ENCODE data around the gene CERKL.
"Not testable (repeated sequence)": the region's sequence is repeated elsewhere in the genome, so short reads cannot be mapped to it uniquely, and the experiment has no call there.

The CERKL gene, protein sequence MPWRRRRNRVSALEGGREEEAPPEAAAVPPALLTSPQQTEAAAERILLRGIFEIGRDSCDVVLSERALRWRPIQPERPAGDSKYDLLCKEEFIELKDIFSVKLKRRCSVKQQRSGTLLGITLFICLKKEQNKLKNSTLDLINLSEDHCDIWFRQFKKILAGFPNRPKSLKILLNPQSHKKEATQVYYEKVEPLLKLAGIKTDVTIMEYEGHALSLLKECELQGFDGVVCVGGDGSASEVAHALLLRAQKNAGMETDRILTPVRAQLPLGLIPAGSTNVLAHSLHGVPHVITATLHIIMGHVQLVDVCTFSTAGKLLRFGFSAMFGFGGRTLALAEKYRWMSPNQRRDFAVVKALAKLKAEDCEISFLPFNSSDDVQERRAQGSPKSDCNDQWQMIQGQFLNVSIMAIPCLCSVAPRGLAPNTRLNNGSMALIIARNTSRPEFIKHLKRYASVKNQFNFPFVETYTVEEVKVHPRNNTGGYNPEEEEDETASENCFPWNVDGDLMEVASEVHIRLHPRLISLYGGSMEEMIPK

DNA sequence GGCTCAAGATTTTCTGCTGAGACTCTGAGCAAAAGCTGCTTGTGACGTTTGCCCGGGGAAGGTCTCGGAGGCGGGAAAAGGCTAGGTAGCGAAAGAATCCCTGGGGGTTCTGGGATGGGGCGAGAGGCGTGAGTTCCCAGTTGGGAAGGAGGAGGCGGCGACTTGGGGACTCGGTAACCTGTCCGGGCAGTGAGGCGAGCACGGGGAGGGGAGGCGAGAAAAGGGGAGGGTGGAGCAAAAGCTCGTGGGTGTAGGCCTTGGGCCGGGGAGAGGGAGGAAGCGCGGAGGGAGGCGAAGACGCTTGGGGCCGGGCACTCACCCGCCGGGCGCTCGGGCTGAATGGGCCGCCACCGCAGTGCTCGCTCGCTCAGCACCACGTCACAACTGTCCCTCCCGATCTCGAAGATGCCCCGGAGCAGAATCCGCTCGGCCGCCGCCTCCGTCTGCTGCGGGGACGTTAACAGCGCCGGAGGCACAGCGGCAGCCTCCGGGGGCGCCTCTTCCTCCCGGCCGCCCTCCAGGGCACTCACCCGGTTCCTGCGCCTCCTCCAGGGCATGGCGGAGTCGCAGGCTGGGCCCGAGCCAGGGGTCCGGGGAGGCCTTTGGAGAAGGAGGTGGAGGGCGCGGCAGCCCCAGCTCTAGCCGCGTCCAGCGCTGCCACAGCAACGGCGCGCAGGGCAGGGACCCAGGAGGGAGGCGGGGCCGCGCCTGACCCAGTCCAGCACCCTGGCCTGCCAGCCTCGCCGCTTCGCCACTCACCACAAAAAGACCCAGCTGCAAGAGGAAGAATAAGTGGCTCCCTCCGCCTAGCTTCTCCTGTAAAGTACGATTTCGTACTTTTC is at the start of gene CERKL:
Gene CERKL, minus strand, starts transcription at position 656 of the 842 bp plus-strand sequence. Its CDS starts 99 bp downstream, at position 557.
- DNase-seq (ENCODE audit: low read depth): no peak

DNA sequence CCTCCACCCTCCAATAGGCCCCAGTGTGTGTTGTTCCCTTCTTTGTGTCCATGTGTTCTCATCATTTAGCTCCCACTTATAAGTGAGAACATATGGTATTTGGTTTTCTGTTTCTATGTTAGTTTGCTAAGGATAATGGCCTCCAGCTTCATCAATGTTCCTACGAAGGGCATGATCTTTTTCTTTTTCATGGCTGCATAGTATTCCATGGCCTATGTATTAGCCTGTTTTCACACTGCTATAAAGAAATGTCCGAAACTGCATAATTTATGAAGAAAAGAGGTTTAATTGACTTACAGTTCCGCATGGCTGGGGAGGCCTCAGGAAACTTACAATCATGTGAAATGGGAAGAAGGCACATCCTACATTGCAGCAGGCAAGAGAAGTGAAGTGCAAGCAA is 45.6 kb upstream of the CERKL start:
- DNase-seq (ENCODE audit: low read depth): not testable (repeated sequence)

DNA sequence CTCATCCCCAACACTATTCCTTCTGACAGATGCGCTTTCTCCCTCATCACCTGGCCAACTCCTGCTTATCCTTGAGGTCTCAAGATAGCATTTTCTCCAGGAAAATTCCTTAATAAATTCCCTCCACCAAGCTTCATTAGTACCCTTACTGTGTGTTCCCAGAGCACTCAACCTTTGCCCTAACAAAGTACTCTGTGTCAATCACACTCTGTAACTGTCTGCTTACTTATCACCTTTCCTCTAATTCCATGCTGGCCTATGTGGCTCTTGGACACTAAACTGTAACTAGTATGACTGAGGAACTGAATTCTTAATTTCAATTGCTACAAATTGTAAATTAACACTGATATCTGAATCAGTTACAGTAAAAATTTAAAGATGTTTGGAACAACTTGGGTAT is 41.3 kb upstream of the CERKL start:
- DNase-seq (ENCODE audit: low read depth): no peak

DNA sequence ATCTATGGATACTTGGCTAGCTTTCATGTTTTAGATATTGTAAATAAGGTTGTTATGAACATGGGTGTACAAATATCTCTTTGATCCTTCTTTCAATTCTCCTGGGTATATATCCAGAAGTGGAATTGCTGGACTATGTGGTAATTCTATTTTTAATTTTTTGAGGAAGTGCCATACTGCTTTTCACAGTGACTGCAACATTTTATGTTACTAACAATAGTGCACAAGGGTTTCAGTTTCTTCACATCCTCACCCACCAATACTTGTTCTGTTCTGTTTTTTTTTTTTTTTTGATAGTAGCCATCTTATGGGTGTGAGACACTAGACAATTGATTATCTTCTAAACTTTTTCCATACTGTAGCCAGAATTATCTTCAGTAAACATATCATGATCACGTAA is 40.7 kb upstream of the CERKL start:
- no peak for DNase-seq (ENCODE audit: low read depth)

DNA sequence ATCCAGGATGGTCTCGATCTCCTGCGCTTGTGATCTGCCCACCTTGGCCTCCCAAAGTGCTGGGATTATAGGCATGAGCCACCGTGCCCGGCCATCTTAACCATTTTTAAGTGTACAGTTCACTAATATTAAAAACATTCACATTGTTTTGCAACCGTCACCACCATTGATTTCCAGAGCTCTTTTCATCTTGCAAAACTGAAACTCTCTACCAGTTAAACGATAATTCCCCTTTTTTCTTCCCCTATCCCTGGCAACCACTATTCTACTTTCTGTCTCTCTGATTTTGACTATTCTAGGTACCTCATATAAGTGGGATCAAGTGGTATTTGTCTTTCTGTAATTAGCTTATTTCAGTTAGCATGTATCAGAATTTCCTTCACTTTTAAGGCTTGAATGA is 40.2 kb upstream of the CERKL start:
- no peak for DNase-seq (ENCODE audit: low read depth)

DNA sequence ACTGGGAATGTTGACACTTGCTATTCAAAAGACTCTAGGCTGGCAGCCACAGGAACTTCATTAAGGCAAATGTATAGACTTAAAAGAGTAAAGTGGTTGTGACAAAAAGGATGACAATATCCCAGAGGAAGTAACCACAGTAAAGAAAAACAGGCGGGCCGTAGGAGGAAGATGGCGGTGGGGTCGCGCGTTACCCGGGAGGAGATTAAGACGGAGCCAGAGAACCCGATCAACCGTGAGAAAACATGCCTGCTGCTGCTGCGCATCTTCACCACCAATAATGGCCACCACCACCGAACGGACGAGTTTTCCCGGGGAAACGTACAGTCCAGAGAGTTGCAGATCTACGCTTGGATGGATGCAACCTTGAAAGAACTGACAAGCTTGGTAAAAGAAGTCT is 37.4 kb upstream of the CERKL start:
- DNase-seq (ENCODE audit: low read depth): no peak

DNA sequence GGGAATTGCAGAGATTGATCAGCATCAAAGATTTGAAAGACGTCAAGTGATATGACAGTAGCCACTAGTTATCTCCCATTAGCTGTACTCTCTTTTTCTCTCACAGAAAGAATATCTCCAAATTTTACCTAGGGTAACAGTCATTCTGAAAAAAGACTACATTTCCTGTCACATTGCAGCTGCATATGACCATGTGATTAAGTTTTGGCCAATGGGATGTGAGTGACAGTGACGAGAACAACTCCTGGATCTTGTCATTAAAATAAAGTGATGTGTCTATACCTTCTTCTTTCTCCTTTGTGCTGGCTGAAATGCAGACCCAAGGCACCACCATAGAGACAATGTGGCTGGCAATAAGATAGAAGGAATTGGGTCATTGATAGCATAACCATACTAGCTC is 34.0 kb upstream of the CERKL start:
- no peak for DNase-seq (ENCODE audit: low read depth)

DNA sequence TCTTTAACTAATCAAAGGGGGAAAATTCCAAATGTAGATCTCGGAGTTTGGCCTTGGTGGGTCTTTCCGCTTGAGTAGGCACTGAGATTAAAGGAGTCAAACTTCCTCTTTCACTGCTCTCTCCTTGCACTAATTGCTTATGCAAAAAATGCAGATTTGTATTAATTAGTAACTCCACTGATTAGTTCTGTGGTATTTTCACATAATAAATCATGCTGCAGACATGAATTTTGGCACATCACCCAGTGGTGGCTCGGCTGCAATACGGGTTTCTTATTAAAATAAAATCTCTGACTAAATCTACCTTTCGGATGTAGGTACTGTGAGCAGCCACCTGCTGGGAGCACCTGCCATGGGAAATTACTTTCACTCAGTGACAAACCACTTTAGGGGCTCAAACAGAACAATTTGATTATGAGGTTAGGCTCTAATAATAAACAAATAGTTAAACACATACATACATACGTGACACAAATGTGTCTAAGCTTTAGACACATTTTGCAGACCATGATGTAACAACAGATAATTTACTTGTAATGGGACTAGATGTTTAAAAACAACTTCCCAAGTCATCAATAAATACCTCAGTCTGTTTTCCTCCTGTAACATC is 29.8 kb upstream of the CERKL start:
- no peak for DNase-seq (ENCODE audit: low read depth)

DNA sequence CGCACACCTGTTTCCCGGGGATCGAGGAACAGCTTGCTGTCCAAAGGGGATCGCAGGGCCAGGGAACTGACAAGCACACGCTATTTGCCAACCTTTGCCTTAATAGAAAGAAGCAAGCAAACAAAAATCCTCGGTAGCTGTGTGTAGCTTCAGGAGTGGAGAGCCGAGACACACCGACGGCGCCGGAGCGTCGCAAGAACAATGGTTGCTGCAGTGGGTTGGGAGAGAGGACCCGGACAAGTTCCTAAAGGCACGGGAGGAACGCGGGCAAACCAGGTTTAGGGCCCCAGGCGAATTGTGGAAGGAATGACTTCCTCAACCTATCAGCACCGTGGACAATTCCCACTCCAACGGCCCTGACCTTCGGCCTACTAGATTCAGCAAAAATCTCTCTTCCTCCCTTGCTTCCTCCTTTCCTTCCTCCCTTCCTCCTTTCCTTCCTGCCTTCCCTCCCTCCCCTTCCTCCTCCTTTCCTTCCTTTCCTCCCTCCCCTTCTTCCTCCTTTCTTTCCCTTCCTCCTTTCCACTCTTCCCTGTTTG is 28.3 kb upstream of the CERKL start:
- DNase-seq (ENCODE audit: low read depth): no peak

DNA sequence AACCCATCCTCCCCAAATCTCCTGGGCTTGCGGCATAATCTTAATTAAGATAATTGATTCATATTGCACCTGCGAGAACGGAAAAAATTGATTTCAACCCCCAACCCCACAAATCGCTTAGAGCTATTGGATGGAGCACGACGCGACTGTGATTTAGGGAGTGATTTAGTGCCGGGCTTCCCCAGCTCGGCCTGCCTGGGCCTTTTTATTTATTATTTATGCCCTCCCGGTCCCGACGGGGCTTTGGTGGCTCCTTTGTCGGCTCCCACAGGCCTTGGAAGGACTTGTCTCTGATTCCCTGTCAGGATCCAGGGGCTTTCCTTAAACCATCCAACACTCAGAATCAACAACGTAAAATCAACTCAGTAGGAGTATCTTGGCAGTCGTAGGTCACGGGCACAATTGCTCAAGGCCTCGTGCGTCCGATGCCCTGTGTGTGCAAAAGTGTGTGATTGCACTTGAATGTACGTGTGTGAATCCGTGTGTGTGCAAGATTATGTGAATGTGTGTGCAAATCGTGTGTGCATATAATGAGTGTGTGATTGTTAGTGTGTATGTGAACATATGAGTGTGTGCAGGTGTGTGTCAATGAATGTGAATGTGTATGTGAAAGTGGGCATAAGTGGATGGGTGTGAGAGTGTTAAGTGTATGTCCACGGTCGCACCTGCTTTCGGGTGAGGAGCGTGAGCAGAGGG is 27.7 kb upstream of the CERKL start:
- DNase-seq (ENCODE audit: low read depth): no peak

DNA sequence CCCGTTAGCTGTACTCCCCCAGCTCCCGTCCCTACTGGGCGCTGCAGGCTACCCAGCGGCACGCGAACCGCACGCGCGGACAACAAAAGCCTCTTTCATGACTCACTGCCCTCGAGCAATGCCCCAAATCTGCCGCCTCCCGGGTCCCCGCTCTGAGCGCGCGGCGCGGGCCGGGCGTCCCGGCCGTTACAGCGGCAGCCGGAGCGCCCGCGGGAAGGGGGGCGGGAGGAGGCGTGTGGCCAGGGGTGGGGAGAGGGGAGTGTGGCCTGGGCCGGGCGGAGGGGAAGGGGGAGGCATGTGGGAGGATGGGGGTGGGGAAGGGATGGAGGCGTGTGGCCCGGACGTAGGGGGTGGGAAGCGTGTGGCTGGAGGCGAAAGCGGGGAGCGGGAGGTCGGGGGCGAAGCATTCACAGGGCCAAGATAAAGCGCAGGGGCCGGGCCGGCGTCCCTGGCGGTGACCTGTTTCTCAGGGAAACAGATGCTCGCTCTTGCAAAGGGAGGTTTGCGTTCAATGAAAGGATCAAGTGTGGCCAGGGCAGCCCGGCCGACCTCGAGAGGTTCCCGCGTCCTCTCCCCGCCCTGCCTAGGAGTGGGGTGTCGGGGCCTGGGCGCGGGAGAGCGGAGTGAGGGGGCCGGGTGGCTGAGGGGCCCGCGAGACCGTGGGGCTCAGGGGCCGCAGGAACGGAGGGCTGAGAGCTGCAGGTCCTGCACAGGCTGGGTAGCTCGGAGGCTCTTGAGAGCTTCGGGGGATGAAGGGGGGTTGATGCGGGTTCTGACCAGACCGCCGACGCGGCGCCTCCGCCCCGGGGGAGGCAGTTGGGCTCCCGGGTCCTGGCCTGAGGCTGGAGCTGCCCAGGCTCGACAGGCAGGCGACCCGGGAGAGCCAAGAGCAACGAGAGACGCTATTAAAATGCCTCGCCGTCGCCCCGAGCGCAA is 26.9 kb upstream of the CERKL start:
- DNase-seq (ENCODE audit: low read depth): no peak

DNA sequence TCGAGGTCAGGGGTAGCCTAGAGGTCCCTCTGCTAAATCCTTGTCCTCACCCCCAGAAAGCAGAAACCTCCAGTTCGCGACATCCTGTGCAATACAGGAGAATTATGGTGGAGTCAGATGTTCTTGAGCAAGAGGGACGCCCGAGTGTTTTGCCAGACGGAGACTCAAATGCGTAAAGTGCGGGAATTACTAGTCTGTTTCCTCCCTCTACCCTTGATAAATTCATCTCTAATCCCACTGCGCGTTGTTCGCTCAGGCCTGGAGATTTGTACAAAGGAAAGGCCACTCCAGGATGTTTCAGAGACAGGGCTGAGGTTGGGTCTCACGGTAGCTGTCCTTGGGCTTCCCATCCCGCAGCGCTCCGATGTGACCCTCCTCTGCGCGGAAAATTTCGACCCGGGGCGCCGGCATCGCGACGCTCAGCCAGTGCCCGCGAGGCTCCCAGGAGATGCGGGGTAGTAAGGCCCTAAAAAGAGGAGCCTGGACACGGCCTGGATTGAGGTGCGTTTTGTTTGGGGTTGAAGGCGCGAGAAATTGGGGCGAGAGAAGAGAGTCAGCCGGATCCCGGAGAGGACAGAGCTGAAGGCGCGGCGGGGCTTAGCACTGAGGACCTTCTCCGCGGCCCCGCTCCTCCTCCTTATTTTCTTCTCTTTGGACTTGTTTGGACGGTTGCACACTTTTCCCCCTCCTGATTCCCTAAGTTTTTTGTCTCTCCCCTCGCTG is 26.1 kb upstream of the CERKL start:
- DNase-seq (ENCODE audit: low read depth): no peak

DNA sequence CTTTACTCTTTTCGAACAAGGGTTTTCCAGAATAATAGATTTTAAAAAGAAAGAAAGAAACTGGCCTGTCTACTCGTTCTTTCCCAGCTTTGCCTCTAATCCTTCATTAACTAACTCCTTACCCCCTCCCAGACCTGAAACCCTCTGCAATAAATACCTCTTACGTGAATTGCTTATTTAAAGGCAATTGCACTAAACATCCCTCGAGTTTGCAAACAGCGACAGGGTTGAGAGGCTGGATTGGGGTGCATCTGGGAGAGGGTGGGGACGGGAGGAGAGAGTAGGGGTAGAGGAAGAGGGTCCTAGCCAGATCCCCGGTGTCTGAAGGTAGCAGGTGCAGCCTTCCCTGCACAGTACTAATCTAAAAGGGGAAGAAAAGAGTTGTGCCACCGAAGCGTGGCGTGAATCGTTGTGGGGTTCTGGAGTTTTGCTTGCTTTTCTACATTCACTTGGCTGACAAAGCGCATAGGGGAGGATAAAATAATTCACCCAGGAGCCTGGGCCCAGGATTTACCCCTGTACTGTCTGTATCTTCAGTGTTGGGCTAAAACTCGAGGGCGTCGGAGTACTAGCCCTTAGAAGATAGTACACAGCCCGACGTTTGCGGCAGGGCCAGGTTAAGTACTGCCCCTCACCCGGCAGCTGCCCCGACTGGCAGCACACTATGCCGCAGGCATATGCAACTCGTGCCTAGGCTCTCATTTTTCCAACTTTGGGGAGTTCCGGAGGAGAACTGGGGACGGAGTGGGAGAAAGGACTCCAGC is 25.3 kb upstream of the CERKL start:
- DNase-seq (ENCODE audit: low read depth): no peak

DNA sequence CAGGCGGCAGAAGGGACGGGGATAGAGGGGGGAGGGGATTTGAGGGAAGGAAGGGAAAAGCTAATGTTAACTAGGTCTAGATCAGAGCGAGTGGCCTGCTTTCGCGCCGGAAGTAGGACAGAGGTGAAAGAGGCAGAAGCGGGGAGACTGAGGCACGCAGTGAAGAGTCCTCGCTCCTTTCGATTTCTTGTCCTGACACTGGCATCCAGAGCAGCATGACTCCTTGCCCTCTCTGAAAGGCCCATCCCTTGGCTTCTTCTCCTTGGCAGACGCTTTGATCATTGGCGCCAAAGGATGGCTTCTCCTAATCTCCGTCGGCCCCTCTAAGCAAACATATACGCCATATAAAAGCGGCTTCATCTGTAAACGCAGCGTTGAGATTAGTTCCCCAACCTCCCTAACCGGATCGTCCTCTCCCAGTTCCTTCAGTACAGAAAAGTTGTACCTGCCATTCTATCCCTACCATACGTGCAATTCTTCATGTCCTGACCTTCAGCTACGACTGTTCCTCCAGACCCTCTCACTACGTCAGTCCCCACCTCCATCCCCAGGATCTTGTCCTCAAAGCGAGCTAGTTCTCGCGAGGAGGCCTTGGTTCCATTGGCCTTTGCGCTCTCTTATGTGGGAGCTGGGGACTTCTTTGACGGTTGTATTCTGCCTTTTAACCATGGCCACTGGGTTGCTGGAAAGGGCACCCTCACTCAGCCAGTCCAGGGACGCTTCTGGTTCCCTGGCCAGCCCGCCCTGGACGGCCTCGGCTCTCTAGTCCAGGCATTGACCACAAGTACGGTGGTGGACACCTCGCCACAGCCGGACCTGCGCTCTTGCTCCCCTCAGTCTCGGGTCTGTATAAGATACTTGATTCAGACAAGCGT is 24.3 kb upstream of the CERKL start:
- DNase-seq (ENCODE audit: low read depth): no peak

DNA sequence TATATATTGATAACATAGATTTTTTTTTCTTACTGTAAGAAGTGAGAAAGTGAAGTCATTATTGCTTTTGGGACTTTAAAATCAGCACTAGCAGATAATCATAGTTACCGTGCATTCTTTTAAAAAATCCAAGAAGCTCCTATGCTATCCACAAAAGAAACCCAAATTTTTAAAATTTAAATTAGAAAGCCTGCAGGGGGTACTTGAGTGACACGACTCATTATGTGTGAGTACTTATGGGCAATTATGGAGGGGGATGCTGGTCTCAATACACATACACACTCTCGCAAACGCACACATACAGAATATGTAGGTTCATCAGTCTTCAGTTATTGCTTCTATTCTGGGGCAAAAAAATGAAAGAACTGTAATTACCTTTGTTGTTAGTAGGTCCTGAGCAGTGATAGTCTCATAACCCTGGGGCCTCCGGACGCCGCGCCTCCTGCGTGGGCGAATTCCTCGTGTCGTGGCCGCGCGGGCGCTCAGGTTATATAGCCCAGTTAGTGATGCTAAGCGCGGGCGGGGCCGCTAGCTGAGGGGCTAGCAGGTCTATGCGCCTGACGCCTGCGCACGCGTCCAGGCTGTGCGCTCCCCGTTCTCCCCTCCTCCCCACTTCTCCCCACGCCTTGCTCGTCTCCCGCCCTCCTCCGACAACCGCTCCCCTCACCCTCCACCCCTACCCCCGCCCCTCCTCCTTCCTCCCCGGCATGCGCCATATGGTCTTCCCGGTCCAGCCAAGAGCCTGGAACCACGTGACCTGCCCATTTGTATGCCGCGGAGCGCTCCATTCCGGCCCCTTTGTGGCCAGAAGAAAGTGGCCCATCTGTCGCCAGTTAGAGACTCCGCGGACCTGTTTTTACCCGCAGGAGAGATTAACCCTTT is 23.4 kb upstream of the CERKL start, which contains the start of gene NEUROD1:
Gene NEUROD1, minus strand, starts transcription at position 463 of the 882 bp plus-strand sequence. CDS start 1,657 bp downstream, outside the sequence.
- DNase-seq (ENCODE audit: low read depth): no peak

DNA sequence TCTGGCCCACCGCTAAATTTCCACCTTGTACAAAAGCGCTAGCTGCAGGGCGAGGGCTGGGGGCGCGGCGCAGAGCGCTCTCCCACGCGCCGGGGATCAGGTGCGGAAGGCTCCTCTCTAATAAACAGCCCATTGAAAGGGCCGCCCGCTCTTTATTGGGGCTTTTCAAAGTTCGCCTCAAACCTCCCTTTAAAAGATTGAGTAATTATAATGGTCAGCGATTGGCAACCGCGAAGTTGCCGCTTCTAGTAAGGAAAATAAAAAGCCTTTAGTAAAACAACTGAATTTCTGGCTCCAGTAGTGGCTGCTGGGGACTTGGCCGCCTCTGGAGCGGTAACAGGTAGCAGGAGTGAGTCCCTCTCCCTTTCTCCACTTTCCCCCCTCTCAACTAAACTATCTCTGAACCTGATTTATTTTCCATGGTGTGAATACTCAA is 22.7 kb upstream of the CERKL start:
- no peak for DNase-seq (ENCODE audit: low read depth)
